ENCODE data around the gene DDHD1. TPM values are rescaled to one million over a fixed set of nuclear protein-coding genes. Genes with fewer than 3 reads are reported as not detected.
"Not testable (repeated sequence)": the region's sequence is repeated elsewhere in the genome, so short reads cannot be mapped to it uniquely, and the experiment has no call there.

DDHD1 gene
- polyA plus RNA-seq, 2 donors: 1.0 to 1.5 TPM

DNA sequence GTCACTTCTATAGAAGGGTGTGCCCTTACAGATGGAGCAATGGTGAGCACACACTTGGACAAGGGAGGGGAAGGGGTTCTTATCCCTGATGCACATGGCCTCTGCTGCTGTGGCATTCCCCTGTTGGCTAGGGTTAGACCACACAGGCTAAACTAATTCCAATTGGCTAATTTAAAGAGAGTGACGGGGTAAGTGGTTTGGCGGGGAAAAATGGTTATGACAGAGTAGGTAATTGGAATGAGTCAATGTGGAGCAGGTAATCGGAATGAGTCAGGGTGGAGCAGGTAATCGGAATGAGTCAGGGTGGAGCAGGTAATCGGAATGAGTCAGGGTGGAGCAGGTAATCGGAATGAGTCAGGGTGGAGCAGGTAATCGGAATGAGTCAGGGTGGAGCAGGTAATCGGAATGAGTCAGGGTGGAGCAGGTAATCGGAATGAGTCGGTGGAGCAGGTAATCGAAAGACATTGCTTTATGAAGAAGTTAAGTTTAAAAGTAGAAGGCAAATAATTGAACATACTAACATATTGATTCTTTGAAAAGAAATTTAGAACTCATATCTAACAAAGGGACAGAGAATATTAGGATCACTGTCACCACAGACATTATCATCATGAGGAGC is 28.4 kb upstream of the DDHD1 start:
- WGBS, 2 donors: 77 to 84% methylated on average over 10 of the region's 11 CpGs
- not testable (repeated sequence) for H3K27me3 ChIP-seq (ENCODE audit: control insufficient read depth in 1 of 2, insufficient read depth in 2 of 2, low read length in 2 of 2); H3K27ac ChIP-seq (ENCODE audit: low read depth in 2 of 2, low read length in 1 of 2); H3K36me3 ChIP-seq (ENCODE audit: control insufficient read depth in 2 of 2, insufficient read depth in 2 of 2, low read length in 1 of 2); H3K4me3 ChIP-seq (ENCODE audit: low read depth in 1 of 2, low read length in 2 of 2); H3K4me1 ChIP-seq (ENCODE audit: control insufficient read depth in 2 of 2, insufficient read depth in 2 of 2, low read length in 1 of 2); H3K9me3 ChIP-seq (ENCODE audit: control insufficient read depth in 2 of 2, insufficient read depth in 1 of 2, low read depth in 1 of 2, low read length in 1 of 2)

DNA sequence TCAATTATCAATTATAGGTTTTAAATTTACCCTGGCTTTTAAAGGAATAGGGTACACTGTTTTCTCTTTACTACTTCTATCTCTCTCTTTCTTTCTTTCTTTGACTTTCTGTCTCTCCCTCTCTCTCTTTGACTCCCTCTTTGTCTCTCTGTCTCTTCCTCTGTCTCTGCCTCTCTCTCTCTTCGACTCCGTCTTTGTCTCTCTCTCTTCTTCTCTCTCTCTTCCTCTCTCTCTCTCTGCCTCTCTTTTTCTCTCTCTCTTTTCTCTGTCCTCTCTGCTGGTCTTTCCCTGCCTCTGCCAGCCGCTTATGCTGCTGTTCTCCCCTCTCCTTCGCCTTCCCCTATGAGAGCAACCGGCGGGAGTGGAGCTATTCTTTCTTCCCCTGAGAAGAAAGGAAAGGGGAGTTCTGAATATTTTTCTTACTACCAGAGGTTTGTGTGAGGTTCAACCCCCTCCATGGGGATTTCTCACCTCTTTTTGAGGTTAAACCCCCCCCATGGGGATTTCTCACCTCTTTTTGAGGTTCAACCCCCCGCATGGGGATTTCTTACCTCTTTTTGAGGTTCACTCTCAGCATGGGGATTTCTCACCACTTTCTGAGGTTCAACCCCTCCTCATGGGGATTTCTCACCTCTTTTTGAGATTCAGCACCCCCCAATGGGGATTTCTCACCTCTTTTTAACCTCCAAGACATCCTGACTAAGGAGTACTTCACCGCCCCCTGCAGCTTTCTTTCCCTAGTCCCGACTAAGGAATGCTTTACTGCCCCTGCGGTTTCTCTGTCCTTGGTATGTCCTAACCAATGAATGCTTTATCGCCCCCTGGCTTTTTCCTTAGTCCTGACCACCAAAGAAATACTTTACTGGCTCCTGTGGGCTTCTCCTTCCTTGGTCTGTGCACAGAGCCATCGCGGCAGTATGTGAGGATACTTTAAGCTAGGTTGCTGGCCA is 27.4 kb upstream of the DDHD1 start:
- Histone ChIP-seq H3K9me3 (ENCODE audit: control insufficient read depth in 2 of 2, insufficient read depth in 1 of 2, low read depth in 1 of 2, low read length in 1 of 2) (no peaks in the 10 kb centered on the region), H3K27ac (ENCODE audit: low read depth in 2 of 2, low read length in 1 of 2) (no peak overlapping the region), H3K4me3 (ENCODE audit: low read depth in 1 of 2, low read length in 2 of 2) (no peak overlapping the region), H3K36me3 (ENCODE audit: control insufficient read depth in 2 of 2, insufficient read depth in 2 of 2, low read length in 1 of 2) (no peaks in the 10 kb centered on the region), H3K4me1 (ENCODE audit: control insufficient read depth in 2 of 2, insufficient read depth in 2 of 2, low read length in 1 of 2) (no peaks in the 10 kb centered on the region), H3K27me3 (ENCODE audit: control insufficient read depth in 1 of 2, insufficient read depth in 2 of 2, low read length in 2 of 2) (no peaks in the 10 kb centered on the region)
- WGBS, 2 donors: 82 to 85% methylated on average over 13 of the region's 13 CpGs

DNA sequence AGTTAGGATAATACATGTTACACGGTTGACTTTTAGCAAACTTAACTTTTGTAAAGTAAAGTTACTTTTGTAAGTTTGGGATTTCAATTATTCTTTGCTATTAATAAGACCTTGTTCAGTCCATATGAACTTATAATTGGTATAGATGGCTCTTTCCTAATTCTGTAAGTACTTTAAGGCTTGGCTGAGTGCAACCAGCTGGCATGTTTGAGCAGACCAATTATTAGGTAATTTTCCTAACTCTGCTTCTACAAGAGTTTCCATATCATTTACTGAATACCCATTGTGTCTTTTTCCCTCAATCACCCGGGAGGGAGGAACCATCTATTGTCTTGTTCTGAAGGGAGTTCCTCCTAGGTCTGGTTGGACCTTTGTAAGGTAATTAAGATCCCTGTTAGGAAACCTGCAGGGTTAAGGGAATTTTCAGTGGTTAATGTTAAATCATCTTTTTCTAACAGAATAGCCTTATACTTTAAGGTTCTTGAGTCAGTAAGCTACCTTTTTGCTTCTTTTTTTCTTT is 26.4 kb upstream of the DDHD1 start:
- not testable (repeated sequence) for H3K9me3 ChIP-seq (ENCODE audit: control insufficient read depth in 2 of 2, insufficient read depth in 1 of 2, low read depth in 1 of 2, low read length in 1 of 2); H3K4me1 ChIP-seq (ENCODE audit: control insufficient read depth in 2 of 2, insufficient read depth in 2 of 2, low read length in 1 of 2); H3K4me3 ChIP-seq (ENCODE audit: low read depth in 1 of 2, low read length in 2 of 2); H3K27ac ChIP-seq (ENCODE audit: low read depth in 2 of 2, low read length in 1 of 2); H3K27me3 ChIP-seq (ENCODE audit: control insufficient read depth in 1 of 2, insufficient read depth in 2 of 2, low read length in 2 of 2); H3K36me3 ChIP-seq (ENCODE audit: control insufficient read depth in 2 of 2, insufficient read depth in 2 of 2, low read length in 1 of 2)
- 61 to 62% methylated on average over 2 of the region's 2 CpGs for WGBS, 2 donors

DNA sequence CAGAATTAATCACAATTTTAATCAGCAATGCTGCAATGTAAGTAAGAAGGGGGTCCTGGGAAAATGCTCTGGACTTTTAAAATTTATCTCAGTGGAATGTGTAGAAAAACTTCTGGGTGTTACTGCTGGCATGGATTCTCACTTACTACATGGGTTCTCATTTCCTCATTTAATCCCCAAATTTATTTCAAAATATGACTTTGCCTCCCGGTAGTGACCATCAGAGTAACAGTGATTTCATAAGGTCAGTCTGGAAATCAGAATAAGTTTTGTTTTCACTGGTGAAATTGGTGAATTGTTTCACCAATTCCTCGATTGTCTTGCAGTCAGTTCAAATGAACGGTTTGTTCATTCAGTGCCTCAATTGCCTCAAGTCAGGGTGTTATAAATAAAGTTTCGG is 22.3 kb upstream of the DDHD1 start:
- H3K4me1 ChIP-seq (ENCODE audit: control insufficient read depth in 2 of 2, insufficient read depth in 2 of 2, low read length in 1 of 2): no peaks in the 10 kb centered on the region
- no peaks in the 10 kb centered on the region for H3K9me3 ChIP-seq (ENCODE audit: control insufficient read depth in 2 of 2, insufficient read depth in 1 of 2, low read depth in 1 of 2, low read length in 1 of 2)
- no peak overlapping the region for H3K27ac ChIP-seq (ENCODE audit: low read depth in 2 of 2, low read length in 1 of 2)
- H3K27me3 ChIP-seq (ENCODE audit: control insufficient read depth in 1 of 2, insufficient read depth in 2 of 2, low read length in 2 of 2): no peaks in the 10 kb centered on the region
- no peaks in the 10 kb centered on the region for H3K36me3 ChIP-seq (ENCODE audit: control insufficient read depth in 2 of 2, insufficient read depth in 2 of 2, low read length in 1 of 2)
- no peak overlapping the region for H3K4me3 ChIP-seq (ENCODE audit: low read depth in 1 of 2, low read length in 2 of 2)
- 84 to 85% methylated on average over 4 of the region's 4 CpGs for WGBS, 2 donors

DNA sequence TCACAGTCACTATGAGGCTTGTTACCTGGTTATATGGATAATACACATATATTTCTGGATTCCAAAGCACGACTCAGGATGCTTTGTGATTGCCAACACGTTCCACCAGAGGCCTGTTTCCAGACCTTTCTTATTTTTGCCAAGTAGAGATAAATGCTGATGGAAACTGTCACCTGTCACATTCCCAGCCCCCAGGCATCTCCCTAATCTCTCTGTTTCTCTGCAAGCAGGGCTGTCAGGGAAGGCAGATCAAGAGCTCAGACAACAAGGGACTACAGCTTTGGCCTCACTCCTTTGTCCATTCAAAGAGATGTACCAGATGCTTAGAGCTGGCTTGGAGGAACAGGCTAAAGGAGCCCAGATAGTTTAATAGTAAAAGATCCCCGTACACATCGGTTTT is 21.8 kb upstream of the DDHD1 start:
- 67 to 70% methylated on average over 4 of the region's 4 CpGs for WGBS, 2 donors

DNA sequence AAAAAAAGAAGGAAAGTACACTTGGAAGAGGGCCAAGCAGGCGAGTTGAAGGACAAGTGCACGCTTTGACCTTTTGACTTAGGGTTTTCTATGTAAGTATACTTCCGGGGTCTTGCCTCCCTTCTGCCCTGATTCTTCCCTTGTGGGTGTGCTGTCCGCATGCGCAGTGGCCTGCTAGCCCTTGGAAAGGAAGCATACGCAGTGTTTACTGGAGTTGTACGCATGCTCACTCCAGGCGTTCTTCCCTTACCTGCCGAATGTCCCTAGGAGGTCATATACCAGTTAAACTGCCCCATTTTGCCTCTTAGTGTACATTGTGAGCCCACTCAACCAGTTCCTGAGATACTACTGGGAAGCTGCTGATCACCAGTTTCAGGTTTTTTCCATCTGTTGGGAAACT is 15.7 kb upstream of the DDHD1 start:
- no peaks in the 10 kb centered on the region for H3K36me3 ChIP-seq (ENCODE audit: control insufficient read depth in 2 of 2, insufficient read depth in 2 of 2, low read length in 1 of 2)
- WGBS, 2 donors: 92 to 93% methylated on average over 9 of the region's 9 CpGs
- H3K27ac ChIP-seq (ENCODE audit: low read depth in 2 of 2, low read length in 1 of 2): no peak overlapping the region
- H3K4me1 ChIP-seq (ENCODE audit: control insufficient read depth in 2 of 2, insufficient read depth in 2 of 2, low read length in 1 of 2): no peaks in the 10 kb centered on the region
- no peak overlapping the region for H3K4me3 ChIP-seq (ENCODE audit: low read depth in 1 of 2, low read length in 2 of 2)
- H3K27me3 ChIP-seq (ENCODE audit: control insufficient read depth in 1 of 2, insufficient read depth in 2 of 2, low read length in 2 of 2): no peaks in the 10 kb centered on the region
- H3K9me3 ChIP-seq (ENCODE audit: control insufficient read depth in 2 of 2, insufficient read depth in 1 of 2, low read depth in 1 of 2, low read length in 1 of 2): no peaks in the 10 kb centered on the region

More for the DNA sequence above, 21.8 kb upstream of the DDHD1 start:
- no peaks in the 10 kb centered on the region for H3K36me3 ChIP-seq (ENCODE audit: control insufficient read depth in 2 of 2, insufficient read depth in 2 of 2, low read length in 1 of 2)
- H3K27ac ChIP-seq (ENCODE audit: low read depth in 2 of 2, low read length in 1 of 2): no peak overlapping the region
- H3K4me1 ChIP-seq (ENCODE audit: control insufficient read depth in 2 of 2, insufficient read depth in 2 of 2, low read length in 1 of 2): no peaks in the 10 kb centered on the region
- no peak overlapping the region for H3K4me3 ChIP-seq (ENCODE audit: low read depth in 1 of 2, low read length in 2 of 2)
- no peaks in the 10 kb centered on the region for H3K27me3 ChIP-seq (ENCODE audit: control insufficient read depth in 1 of 2, insufficient read depth in 2 of 2, low read length in 2 of 2)
- no peaks in the 10 kb centered on the region for H3K9me3 ChIP-seq (ENCODE audit: control insufficient read depth in 2 of 2, insufficient read depth in 1 of 2, low read depth in 1 of 2, low read length in 1 of 2)

DNA sequence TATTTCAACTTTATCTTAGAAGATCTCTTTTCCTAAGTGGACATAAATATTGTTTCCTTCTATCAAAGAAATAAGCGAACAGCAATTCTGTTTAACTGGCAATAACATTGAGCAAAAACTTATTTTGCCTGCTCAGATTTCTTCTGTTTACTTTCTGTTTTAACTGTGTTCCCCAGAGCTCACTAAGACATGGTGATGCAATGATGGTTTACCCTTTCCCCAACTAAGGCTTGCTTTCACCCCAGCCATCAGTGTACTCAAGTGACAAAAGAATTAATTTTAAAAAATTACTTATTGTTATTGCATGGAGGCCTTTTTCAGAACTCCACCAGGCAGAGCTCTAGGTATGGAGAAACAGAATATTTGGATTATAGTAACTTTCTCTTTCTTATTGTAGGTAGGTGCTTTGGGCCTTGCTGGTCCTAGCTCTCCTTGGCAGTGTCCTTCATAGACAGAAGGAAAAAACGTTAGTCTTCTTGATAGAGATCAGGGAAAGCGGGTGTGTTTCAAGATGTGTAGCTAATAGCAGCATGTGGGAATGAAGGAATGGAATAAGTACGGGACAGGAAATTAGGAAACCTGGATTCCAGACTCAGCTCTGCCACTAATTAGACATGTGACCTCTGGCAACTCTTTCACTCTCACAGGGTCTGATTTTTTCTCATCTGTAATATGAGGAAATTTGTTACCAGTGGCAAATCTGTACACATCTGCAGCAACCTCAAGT is 14.6 kb upstream of the DDHD1 start:
- Histone ChIP-seq H3K4me1 (ENCODE audit: control insufficient read depth in 2 of 2, insufficient read depth in 2 of 2, low read length in 1 of 2) (no peaks in the 10 kb centered on the region), H3K9me3 (ENCODE audit: control insufficient read depth in 2 of 2, insufficient read depth in 1 of 2, low read depth in 1 of 2, low read length in 1 of 2) (no peaks in the 10 kb centered on the region), H3K27ac (ENCODE audit: low read depth in 2 of 2, low read length in 1 of 2) (no peak overlapping the region), H3K4me3 (ENCODE audit: low read depth in 1 of 2, low read length in 2 of 2) (no peak overlapping the region), H3K27me3 (ENCODE audit: control insufficient read depth in 1 of 2, insufficient read depth in 2 of 2, low read length in 2 of 2) (no peaks in the 10 kb centered on the region), H3K36me3 (ENCODE audit: control insufficient read depth in 2 of 2, insufficient read depth in 2 of 2, low read length in 1 of 2) (no peaks in the 10 kb centered on the region)
- WGBS, 2 donors: 84% methylated on average over 4 of the region's 4 CpGs

DNA sequence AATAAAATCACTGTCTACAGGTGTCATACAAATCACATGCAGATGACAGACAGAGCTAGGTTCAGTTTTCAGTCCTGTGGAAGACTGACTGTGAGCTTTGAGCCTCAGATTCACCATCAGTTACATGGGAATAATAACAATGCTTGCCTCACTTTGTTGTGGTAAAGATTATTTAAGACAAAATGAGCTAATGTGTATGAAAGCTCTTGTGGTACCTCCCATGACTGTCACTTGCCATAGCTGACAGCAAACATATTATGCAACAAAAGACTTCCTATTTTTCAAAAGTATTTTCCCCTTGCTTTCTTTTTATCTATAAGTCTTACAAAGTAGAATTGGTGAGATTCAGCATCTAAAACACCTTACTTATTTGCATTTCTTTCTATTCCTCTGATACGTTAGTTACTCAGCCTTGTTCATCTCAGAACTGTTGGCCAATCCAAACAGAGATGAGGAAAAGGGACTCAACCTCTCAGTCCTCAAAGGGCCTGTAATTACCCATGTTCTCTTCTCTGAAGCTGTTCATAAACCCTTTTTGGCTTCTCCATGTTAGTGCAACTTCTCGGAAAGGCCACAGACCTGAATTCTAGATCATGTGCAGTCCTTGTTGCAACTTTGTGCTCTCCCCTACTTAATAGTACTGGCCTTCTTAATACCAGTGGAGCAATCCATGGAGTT is 8.8 kb upstream of the DDHD1 start:
- no peaks in the 10 kb centered on the region for H3K27me3 ChIP-seq (ENCODE audit: control insufficient read depth in 1 of 2, insufficient read depth in 2 of 2, low read length in 2 of 2)
- H3K4me3 ChIP-seq (ENCODE audit: low read depth in 1 of 2, low read length in 2 of 2): no peak overlapping the region
- H3K36me3 ChIP-seq (ENCODE audit: control insufficient read depth in 2 of 2, insufficient read depth in 2 of 2, low read length in 1 of 2): no peaks in the 10 kb centered on the region
- WGBS, 2 donors: 89 to 93% methylated on average over 2 of the region's 2 CpGs
- H3K9me3 ChIP-seq (ENCODE audit: control insufficient read depth in 2 of 2, insufficient read depth in 1 of 2, low read depth in 1 of 2, low read length in 1 of 2): no peaks in the 10 kb centered on the region
- no peaks in the 10 kb centered on the region for H3K4me1 ChIP-seq (ENCODE audit: control insufficient read depth in 2 of 2, insufficient read depth in 2 of 2, low read length in 1 of 2)
- no peak overlapping the region for H3K27ac ChIP-seq (ENCODE audit: low read depth in 2 of 2, low read length in 1 of 2)

DNA sequence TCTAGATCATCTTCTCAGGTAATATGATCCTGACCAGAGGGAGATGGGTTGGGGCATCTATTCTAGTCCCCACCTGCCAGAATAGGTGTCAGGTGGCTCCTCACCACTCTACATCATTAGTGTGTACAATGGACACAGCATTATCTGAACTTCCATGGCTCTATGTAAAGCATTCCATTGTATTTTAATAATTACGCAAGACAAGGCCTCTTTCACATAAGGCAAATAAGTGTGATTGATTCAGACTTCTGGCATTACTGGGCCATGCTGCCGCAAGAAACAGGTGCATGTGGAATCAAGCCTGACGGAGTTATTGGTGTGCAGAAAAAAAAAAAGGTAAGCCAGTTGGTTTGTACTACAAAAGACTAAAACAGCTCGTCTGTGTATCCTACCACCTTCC is 3.1 kb upstream of the DDHD1 start:
- no peaks in the 10 kb centered on the region for H3K9me3 ChIP-seq (ENCODE audit: control insufficient read depth in 2 of 2, insufficient read depth in 1 of 2, low read depth in 1 of 2, low read length in 1 of 2)
- 90 to 91% methylated on average over 4 of the region's 4 CpGs for WGBS, 2 donors
- H3K4me3 ChIP-seq (ENCODE audit: low read depth in 1 of 2, low read length in 2 of 2): no peak overlapping the region
- peaks cover 0 to 5% of the 10 kb centered on the region in 2 donors for H3K4me1 ChIP-seq (ENCODE audit: control insufficient read depth in 2 of 2, insufficient read depth in 2 of 2, low read length in 1 of 2)
- H3K27ac ChIP-seq (ENCODE audit: low read depth in 2 of 2, low read length in 1 of 2): no peak overlapping the region
- no peaks in the 10 kb centered on the region for H3K27me3 ChIP-seq (ENCODE audit: control insufficient read depth in 1 of 2, insufficient read depth in 2 of 2, low read length in 2 of 2)
- H3K36me3 ChIP-seq (ENCODE audit: control insufficient read depth in 2 of 2, insufficient read depth in 2 of 2, low read length in 1 of 2): no peaks in the 10 kb centered on the region

Measured in esophagus (tissue), 2 donors.